Measurements from ENCODE around the gene MRPL45.

The MRPL45 gene

GRCh38 chr17:38361694-38362465, 64.9 kb downstream of the MRPL45 start:
- no peak overlapping the region for H3K4me3 Mint-ChIP-seq

DNA sequence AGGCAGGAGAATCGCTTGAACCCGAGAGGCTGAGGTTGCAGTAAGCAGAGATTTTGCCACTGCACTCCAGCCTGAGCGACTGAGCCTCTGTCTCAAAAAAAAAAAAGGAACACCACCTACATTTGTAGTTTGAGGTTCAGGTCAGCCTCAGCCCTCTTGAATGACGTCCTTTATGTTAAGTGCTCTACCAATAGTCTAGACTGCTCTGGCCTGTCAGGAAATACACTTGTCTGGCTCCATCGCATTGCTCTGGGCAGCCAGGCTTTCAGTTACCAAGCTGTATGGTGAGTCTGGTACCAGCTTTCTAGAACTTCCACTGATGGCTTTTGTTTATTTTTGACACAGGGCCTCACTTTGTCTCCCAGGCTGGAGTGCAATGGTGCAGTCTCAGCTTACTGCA, 66.0 kb downstream of the MRPL45 start:
- H3K27ac Mint-ChIP-seq: no peak overlapping the region
- CTCF ChIA-PET: no interaction called here
- no peaks in the 10 kb centered on the region for H3K4me1 Mint-ChIP-seq
- no peaks in the 10 kb centered on the region for H3K9me3 Mint-ChIP-seq
- no peak overlapping the region for H3K4me3 Mint-ChIP-seq
- H3K27me3 Mint-ChIP-seq: no peaks in the 10 kb centered on the region
- no peak for DNase-seq
- H3K36me3 Mint-ChIP-seq: peaks cover 7% of the 10 kb centered on the region

More at GRCh38 chr17:38361694-38362465, 64.9 kb downstream of the MRPL45 start:
- CTCF ChIA-PET: interaction anchor here (0.6 to 3.2 kb wide), 2 partner anchors 13 to 146 kb away, joined by 3 to 19 read pairs; no protein-coding TSS in a partner anchor
- no peaks in the 10 kb centered on the region for H3K4me1 Mint-ChIP-seq
- no peak for DNase-seq
- peaks cover 3% of the 10 kb centered on the region for H3K36me3 Mint-ChIP-seq
- H3K27ac Mint-ChIP-seq: no peak overlapping the region
- no peaks in the 10 kb centered on the region for H3K9me3 Mint-ChIP-seq
- no peaks in the 10 kb centered on the region for H3K27me3 Mint-ChIP-seq

- DNase-seq: no peak
- H3K4me3 Mint-ChIP-seq: no peak overlapping the region
- H3K36me3 Mint-ChIP-seq: peaks cover 13% of the 10 kb centered on the region
- H3K27ac Mint-ChIP-seq: no peak overlapping the region
- H3K27me3 Mint-ChIP-seq: no peaks in the 10 kb centered on the region
- CTCF ChIA-PET: no interaction called here
- no peaks in the 10 kb centered on the region for H3K9me3 Mint-ChIP-seq
- H3K4me1 Mint-ChIP-seq: no peaks in the 10 kb centered on the region
Observed at GRCh38 chr17:38364741-38365140, 67.8 kb downstream of the MRPL45 start.

DNA sequence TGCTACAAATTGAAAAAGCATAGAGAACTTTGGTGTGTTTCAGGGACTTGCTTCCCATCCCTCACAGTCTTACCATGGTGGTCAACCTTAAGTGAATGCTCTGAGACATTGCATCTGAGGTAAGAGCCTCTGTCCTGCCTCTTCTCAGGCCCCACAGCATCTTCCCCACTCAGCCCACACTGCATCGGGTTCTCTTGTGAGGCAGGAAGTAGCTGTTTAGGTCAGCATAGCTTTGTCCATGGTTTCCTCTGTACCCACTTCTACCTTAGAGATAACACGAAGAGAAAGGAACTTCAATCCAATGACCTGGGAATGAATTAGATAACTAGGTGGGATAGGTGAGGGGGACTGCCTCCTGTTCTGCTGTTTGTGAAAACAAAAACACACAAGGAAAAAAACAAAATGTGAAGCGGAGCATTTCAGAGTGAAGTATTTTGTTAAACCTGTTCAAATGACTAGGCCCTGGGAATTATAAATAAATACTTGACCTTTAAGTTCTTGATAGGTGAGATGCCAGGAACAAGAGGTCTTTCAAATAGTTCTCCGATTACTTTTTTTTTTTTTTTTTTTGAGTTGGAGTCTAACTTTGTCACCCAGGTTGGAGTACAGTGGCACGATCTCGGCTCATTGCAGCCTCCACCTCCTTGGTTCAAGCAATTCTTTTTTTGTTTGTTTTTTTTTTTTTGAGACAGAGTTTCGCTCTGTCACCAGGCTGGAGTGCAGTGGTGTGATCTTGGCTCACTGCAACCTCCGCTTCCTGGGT, 72.3 kb downstream of the MRPL45 start:
- H3K27ac Mint-ChIP-seq: no peak overlapping the region
- peaks cover 2% of the 10 kb centered on the region for H3K4me1 Mint-ChIP-seq
- H3K27me3 Mint-ChIP-seq: no peaks in the 10 kb centered on the region
- H3K4me3 Mint-ChIP-seq: no peak overlapping the region
- CTCF ChIA-PET: interaction anchor here (0.7 kb wide), 1 partner anchor 15 kb away, joined by 3 read pairs; no protein-coding TSS in a partner anchor
- DNase-seq: no peak
- H3K36me3 Mint-ChIP-seq: peaks cover 22% of the 10 kb centered on the region
- H3K9me3 Mint-ChIP-seq: no peaks in the 10 kb centered on the region
